ENCODE results near the gene TNFAIP8L1.
"Not testable (repeated sequence)": the region's sequence is repeated elsewhere in the genome, so short reads cannot be mapped to it uniquely, and the experiment has no call there.

The TNFAIP8L1 gene

GRCh38 chr19:4638828-4639530 lies at the start of gene TNFAIP8L1:
TSS of gene TNFAIP8L1 (plus strand) at chr19:4639516. CDS start at chr19:4651870, 12,354 bp downstream.
- peak; percentile 71 for DNase-seq

GRCh38 chr19:4589579-4590410 lies 49.5 kb upstream of the TNFAIP8L1 start:
- no peak for DNase-seq

GRCh38 chr19:4590559-4590958 lies 48.8 kb upstream of the TNFAIP8L1 start:
- no peak for DNase-seq

GRCh38 chr19:4591320-4591719 lies 48.0 kb upstream of the TNFAIP8L1 start:
- DNase-seq: no peak

GRCh38 chr19:4592445-4592844 lies 46.9 kb upstream of the TNFAIP8L1 start:
- no peak for DNase-seq

DNA sequence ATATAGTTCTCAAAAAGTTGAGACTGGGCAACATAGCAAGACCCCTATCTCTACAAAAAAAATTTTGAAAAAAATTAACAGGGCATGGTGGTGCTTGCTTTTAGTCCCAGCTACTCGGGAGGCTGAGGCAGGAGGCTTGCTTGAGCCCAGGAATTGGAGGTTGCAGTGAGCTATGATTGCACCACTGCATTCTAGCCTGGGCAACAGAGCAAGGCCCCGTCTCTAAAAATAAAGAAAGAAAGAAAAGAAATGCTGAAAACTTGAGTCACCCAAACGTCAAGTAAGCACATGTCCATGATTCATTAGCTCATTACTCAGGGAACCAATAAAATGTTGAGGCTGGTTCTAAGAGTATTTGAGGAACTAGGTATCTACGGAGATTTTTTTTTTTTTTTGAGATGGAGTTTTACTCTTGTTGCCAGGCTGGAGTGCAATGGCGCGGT lies 45.9 kb upstream of the TNFAIP8L1 start:
- DNase-seq: no peak

GRCh38 chr19:4594201-4594600 lies 45.1 kb upstream of the TNFAIP8L1 start:
- no peak for DNase-seq

DNA sequence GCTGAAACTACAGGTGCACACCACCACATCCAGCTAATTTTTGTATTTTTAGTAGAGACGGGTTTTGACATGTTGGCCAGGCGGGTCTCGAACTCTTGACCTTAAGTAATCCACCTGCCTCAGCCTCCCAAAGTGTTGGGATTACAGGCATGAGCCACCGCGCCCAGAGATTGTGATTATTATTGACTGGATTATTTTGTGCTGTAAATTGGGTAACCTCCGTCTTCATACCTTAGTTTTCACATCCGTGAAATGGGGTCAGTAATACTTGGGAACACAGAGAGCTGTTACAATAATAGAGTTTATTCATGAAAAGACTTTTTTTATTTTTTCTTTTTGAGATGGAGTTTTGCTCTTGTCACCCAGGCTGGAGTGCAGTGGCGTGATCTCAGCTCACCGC lies 44.2 kb upstream of the TNFAIP8L1 start:
- DNase-seq: not testable (repeated sequence)

GRCh38 chr19:4596033-4596904 lies 43.0 kb upstream of the TNFAIP8L1 start:
- no peak for DNase-seq

GRCh38 chr19:4597278-4597974 lies 41.9 kb upstream of the TNFAIP8L1 start:
- DNase-seq: no peak

DNA sequence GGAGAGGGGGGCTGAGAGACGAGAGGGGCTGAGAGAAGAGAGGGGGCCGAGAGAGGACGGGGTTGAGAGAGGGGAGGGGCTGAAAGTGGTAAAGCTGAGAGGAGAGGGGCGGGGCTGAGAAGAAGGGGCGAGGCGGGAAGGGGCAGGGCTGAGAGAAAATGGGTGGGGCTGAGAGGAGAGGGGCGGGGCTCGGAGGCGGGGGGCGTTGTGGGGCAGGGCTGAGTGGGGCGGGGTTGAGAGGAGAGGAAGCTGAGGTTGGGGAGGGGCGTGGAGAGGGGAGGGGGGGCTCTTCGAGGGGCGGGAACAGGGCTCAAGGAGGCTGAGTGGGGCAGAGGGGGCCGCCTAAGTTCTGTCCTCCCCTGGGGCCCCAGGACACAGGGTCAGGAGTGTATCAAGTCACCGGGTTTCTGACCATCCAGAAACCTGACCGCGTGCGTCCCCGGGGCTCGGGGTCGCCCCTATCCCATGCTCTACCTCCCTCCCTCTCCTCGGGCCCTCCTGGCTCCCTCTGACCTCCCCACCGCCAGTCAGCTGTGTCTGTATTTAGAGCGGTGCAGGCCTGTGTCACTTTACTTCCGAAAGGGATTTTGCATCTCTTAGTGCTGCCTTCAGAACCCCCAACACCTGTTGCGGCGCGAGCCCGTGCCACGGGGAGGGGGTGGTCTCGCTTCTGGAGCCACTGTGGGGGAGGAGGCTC lies 41.2 kb upstream of the TNFAIP8L1 start:
- DNase-seq: no peak

DNA sequence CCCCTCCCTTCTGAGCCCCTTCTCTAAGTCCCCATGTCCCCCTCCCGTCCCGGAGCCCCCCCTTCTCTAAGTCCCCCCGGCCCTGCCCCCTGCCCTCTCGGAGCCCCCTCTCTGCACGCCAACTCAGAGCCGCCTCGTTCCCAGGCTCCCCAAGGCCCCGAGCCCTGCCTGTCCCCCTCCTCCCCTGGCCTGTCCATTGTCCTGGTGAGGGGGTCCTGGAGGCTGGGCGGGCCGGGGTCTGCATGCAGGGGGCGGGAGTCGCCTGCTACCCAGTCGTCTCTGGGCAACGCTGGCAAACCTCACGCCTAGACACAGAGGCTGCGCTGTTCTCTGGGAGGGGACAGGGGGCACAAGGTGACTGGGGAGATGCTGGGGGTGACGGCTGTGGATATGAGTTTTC lies 40.6 kb upstream of the TNFAIP8L1 start:
- DNase-seq: no peak

DNA sequence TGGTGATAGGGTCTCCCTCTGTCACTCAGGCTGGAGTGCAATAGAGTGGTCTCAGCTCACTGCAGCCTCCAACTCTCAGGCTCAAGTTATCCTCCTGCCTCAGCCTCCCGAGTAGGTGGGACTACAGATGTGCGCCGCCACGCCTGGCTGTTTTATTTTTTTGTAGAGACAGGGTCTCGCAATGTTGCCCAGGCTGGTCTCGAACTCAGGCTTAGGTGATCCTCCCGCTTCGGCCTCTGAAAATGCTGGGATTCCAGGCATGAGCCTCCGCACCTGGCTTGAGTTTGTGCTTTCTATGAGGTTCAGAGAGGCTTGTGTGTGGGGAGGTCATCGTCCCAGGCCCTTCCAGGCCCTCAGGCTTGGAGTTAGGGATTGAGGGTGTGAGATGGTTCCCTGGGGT lies 39.2 kb upstream of the TNFAIP8L1 start:
- no peak for DNase-seq

DNA sequence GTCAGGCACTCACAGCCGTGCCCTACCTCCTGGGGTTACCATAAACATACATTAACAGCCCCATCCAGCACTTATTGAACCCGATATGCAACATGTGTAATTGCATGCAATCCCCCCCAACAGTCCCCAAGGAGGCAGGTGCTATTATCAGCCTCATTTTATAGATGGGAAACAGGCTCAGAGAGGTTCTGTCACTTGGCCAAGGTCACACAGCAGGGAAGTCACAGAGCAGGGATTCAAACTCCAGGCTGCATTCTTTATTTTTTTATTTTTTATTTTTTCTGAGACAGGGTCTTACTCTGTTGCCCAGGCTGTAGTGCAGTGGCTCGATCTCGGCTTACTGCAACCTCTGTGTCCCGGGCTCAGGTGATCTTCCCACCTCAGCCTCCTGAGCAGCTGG lies 38.4 kb upstream of the TNFAIP8L1 start:
- DNase-seq: no peak

DNA sequence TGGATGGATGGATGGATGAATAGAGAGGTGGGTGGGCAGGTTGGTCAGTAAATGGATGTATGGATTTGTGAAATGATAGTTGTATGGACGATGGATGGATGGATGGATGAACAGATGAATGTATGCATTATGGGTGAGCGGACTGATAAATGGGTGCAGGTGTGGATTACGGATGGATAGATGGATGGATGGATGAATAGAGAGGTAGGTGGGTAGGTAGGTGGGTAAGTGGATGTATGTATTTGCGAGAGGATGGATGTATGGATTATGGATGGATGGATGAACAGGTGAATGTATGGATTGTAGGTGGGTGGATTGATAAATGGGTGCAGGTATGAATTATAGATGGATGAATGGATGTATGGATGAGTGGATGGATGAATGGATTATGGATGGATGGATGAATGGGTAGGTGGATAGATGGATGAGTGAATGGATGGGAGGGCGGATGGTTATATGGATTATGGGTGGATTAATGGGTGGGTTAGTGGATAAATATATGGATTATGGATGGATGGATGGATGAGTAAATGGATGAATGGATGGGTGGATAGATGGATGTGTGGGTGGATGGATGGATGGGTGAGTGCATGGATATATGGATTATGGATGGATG lies 37.0 kb upstream of the TNFAIP8L1 start:
- no peak for DNase-seq

DNA sequence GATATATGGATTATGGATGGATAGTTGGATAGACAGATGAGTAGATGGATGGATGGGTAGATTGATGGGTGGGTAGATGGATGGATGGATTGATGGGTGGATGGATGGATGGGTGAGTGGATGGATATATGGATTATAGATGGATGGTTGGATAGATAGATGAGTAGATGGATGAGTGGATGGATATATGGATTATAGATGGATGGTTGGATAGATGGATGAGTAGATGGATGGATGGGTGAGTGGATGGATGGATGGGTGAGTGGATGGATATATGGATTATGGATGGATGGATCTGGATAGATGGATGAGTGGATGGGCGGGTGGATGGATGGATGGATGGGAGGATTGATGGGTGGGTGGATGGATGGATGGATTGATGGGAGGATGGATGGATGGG lies 36.4 kb upstream of the TNFAIP8L1 start:
- DNase-seq: no peak

DNA sequence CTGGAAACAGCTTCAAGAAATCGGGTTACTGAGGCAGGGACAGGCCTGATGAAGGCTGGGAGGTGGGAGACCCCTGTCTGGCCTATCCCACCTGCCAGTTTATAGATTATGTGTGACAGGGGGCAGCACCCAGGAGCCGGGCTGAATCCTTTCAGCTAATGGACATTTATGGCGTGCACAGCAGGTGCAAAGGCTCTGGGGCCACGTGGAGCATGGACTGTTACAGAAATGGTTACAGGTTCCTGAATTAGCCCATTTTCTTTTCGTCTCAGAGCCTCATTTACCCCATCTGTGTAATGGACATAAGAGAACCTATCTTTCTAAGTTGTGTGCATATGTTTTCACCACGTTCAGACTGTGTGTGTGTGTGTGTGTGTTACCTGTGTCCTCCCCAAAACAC lies 34.4 kb upstream of the TNFAIP8L1 start:
- no peak for DNase-seq

GRCh38 chr19:4606181-4606580 lies 33.1 kb upstream of the TNFAIP8L1 start:
- no peak for DNase-seq

- DNase-seq: no peak
Measured at GRCh38 chr19:4606921-4607678, 32.2 kb upstream of the TNFAIP8L1 start.

DNA sequence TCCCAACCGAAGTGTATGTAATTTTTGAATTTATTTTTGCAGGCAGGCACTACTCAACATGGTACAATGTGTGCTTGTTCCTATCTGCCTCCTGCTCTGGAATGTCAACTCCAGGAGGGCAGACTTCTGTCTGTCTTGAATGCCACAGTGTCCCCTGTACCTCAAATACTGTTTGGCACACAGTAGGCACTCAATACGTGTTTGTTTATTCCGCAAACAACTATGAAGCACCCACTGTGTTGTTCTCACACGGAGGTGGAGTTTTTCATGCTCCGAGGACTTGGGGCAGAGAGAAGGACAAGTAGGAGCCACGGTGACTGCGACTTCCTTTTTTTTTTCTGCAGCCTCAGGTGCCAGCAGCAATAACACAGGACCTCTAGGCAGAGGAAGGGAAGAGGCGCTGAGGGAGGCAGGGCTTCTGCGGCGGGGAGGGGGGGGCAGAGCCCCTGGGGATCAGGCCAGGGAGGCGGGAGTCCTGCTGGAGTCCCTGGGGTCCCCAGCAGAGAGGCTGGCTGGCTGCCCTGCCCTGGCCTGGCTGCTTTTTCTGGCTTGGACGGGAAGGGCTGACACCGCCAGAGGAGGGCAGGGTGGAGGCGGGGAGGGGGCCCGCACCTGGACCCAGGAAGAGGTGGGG lies 29.3 kb upstream of the TNFAIP8L1 start:
- no peak for DNase-seq
